Fibroblast of skin of abdomen (primary cell): Measurements from ENCODE around the gene PCCB. TPM values are rescaled to one million over a fixed set of nuclear protein-coding genes. Genes with fewer than 3 reads are reported as not detected.
A peak's percentile ranks its signal among the peaks of the same experiment; 100 is the strongest.
"Not testable (repeated sequence)": the region's sequence is repeated elsewhere in the genome, so short reads cannot be mapped to it uniquely, and the experiment has no call there.

ENCODE experiments used
- DNase-seq: peaks from one replicate; pipeline ENCODE4 v3.0.0-alpha.2; 2013
- polyA plus RNA-seq, 2 experiments: library from polyadenylated mRNA; unstranded; fragments of 120-200 nt; gene quantifications; one replicate each; pipeline ENCODE4 v1.2.1, GENCODE V29; 2013; ENCODE audit not compliant: insufficient read length in 2 of 2

PCCB gene
- 43.7 TPM for polyA plus RNA-seq (2013, experiment 1 of 2; ENCODE audit: insufficient read length)
- 37.9 TPM for polyA plus RNA-seq (2013, experiment 2 of 2; ENCODE audit: insufficient read length)

DNA sequence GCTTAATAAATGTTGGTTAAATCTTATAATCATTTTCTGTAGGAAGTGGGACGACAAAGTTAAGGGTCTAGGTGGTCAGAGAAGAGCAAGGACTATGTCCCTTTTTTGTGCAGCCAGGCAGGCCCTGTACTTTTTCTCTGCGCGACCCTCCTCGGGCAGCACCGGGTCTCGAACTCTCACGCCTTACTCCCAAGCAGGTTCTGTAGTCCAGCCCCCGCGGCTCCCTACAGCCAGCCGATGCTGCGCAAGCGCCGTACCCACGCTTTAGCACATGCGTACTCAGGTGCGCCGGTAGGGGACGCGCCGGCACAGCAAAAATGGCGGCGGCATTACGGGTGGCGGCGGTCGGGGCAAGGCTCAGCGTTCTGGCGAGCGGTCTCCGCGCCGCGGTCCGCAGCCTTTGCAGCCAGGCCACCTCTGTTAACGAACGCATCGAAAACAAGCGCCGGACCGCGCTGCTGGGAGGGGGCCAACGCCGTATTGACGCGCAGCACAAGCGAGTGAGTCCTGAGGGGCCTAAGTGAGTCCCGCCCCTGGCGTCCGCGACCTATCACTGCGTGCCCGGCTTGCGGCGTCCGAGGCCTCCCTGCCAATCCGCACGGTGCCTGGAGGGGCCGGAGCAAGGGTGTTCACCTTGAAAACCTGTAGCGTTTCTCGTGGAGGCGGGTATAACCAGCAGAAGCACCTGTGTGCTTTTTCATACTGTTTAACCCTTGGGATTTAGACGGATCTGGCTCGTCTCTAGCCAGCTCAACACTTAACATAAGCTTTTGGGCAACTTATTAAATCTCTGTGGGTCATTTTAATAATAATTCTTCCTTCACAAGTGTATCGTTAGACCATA, at the start of gene PCCB:
TSS of gene PCCB (plus strand) at position 282 of the 844 bp plus-strand sequence. CDS start at position 318, 36 bp downstream.
- peak; percentile 93 for DNase-seq

GRCh38 chr3:136207489-136208115, 42.5 kb upstream of the PCCB start:
- DNase-seq, result no peak

DNA sequence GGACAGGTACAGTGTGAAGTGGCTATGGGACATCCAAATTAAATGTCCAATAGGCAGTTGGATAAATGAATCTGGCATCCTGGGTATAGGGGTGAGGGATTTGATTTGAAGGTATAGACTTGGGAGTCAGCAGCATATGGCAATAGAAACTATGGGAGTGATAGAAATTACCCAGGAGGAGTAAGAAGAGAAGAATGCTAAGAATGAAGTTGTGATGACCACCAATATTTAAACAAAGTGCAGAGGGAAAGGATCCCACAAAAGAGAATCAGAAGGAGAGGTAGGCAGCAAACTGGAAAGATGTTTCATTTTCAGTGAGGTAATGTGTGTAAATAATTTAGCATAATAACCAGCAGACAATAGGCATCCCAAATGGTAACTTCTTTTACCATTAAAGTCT, 40.2 kb upstream of the PCCB start:
- peak; percentile 71 for DNase-seq

DNA sequence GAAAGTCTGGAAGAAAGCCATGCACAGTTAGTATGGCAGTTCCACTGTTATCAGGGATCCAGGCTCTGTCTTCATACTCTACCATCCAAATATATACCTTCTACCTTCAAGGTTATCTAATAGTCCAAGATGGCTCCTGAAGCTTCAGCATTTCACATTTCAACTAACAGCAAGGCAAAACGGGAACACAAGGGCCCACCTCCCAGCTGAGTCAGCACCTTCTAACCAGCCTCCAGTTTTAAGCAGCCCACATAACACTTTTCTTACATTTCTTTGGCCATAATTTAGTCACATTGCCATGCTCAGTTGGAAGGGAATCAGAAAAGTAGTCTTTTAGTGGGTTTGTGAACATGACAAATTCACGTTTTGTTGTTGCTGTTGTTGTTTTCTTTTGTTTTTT, 38.6 kb upstream of the PCCB start:
- no peak for DNase-seq

DNA sequence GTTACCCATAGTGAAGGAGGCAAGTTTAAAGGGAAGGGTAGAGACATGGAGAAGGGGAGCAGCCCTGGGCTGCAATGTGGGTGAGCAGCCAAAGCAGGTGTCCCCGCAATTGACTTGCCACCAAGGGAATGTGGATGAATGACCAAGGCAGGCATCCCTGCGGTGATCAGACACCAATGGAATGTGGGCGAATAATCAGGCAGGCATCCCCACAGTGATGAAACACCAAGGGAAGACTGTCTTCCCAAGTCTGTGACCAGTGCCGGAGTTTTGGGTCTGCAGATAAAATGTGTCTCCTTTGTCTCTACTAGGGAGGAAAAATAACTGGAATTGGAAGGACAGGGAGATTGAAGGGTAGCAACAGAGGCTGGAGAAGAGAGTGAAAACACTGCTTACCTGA, 27.4 kb upstream of the PCCB start:
- DNase-seq, result not testable (repeated sequence)

- DNase-seq, result no peak
Measured at GRCh38 chr3:136232413-136232812, 17.7 kb upstream of the PCCB start.

- DNase-seq, result no peak
Measured at GRCh38 chr3:136235545-136235944, 14.6 kb upstream of the PCCB start.

- no peak for DNase-seq
Measured at GRCh38 chr3:136236109-136236508, 14.0 kb upstream of the PCCB start.

- no peak for DNase-seq
Measured at GRCh38 chr3:136237103-136237502, 13.0 kb upstream of the PCCB start.

DNA sequence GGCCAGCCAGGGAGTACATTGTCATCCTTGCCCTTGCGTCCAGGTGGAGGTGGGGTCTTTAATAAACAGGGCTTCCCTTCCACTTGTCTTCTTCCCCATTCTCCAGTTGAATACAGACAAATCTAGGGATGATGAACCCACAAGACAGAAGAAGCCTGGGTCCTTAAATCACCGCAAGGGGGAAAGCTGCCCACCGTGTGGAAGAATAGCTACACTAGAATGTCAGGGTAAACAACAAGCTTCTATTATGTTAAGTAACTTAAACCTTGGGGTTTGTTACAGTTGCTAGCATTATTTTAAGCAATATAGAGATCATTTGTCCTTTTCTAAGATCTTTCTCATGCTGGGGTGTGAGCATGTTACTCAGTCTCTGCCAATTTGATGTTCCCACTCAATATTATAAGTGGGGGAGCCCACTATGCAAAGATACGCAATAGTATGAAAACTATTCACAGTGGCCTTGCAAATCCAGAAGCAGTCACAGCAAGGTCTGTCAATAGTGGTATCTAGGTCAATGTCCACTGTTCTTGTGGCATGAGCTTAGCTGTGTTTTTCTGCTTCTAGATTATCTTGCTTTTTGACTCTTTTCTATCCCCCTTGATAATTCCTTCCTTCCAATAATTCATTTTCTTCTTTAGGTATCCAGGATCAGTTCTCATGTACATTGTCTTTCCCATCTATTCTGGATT, 12.0 kb upstream of the PCCB start:
- DNase-seq, result no peak

- no peak for DNase-seq
Measured at GRCh38 chr3:136239094-136239493, 11.0 kb upstream of the PCCB start.

DNA sequence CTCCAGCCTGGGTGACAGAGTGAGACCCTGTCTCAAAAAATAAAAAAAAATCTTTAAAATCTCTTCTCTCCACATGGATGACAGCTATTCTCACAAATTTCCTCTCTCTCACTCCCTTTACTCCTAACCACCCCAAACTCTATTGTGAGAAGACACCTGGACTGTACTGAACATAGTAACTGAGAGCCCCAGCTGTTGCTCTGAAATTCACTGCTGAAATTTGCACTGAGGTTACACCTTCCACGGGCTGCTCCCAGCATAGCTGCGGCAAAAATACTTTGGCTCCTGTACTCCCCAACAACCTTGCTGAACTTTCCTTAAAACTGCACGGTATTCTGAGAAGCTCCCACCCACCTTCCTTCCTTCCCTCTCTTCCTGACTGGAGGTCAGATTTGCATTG, 4.4 kb upstream of the PCCB start:
- DNase-seq, result no peak

DNA sequence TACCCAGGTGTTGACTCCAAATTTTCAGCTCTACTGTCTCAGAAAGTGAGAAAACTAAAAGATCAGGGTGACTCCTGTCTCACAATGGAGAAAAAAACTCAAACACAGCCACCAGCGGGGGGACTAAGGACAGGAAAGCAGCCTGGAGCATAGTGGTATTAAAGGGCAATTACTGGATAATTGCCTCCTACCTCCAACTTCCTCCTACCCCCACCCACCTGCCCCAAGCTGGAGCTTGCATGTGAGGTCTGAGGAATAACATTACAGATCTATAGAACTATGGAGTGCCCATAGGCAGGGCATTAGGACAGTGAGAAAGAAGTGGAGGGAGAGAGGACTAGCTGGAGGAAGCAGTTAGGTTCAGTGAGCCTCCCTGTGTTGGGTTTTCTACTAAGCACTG, 2.7 kb upstream of the PCCB start:
- DNase-seq, result no peak

DNA sequence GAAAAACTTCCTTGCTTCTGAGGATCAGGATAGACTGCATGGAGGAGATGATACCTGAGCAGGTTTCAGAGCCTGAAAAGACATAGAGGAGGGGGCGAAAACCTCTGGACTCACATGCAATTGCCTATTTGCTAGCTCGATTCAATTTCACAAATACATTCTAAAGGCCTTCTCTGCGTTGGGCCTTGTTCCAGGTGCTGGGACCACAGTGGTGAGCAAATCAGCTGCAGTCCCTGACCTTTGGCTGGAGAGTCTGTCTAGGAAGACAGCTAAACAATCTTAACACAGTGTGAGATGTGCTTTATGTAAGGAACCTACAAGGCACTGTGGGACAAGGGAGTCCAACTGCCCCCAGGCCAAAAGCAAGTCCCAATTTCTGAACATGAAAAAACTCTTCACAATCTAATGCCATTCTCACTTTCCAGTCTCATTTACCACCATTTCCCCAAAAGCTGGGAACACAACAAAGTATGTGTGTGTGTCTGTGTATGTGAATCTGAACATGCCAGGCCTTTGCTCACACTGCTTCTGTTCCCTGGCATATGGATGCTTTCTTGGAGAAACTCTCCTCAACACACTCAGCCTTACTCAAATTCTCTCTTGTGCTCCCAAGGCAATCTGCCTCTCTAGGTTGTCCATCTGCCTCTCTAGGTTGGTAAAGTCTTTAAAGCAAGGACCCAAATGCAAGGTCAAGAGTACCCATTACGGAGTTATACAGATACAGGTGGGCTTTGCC, 2.1 kb upstream of the PCCB start:
- no peak for DNase-seq

DNA sequence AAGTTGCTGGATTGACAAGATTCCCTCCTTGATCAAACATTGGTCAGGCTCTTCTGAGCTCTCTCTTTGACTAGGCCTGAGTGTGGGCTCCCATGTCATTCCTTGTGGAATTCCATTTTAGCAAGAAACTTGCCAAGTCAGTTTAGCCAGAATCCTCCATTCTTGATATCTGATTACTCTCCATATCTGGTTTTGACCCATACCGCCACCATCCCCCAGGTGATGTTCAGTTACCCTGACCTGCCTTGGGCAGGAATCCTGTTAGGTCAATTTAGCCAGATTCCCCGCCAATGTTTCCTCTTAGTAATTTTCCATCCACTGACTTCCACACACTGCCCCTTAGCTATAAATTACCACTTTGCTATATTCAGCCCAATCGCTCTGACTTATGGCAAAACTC, 1.0 kb upstream of the PCCB start:
- no peak for DNase-seq

DNA sequence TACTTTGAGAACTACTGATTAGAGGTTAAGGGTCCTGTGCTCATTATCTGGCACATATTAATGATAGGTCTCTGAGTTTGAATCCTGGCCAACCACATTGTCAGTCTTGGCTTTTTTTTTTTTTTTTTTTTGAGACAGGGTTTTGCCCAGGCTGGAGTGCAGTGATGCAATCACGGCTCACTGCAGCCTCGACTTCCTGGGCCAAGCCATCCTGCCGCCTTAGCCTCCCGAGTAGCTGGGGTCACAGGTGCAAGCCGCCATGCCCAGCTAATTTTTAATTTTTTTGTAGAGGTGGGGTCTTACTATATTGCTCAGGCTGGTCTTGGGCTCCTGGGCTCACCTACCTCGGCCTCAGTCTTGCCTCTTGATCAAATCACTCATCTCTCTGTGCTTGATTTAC, 547 bp upstream of the PCCB start:
- no peak for DNase-seq

- peak; percentile 33 for DNase-seq
Measured at GRCh38 chr3:136250903-136251460, 842 bp downstream of the PCCB start.

DNA sequence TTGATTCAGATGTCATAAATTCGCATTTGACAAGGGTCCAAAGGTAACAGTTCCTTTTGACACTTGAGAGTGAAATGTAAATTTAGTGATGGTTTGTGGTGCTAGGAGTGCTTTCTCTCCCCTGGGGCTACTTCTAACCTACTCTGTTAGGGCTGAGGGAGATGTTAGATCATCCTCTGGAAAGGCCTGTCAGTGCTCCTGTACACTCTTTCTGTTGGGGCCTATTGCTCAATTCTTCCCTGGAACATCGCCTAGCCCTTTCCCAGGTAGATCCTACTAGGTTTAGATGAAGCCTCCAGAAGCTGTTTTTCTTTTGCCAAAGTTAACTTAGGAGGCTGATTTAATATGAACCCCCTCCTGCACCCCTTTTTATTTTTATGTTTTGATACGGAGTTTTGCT, 1.4 kb downstream of the PCCB start:
- DNase-seq, result no peak

GRCh38 chr3:136255672-136256406, 5.7 kb downstream of the PCCB start:
- DNase-seq, result no peak

DNA sequence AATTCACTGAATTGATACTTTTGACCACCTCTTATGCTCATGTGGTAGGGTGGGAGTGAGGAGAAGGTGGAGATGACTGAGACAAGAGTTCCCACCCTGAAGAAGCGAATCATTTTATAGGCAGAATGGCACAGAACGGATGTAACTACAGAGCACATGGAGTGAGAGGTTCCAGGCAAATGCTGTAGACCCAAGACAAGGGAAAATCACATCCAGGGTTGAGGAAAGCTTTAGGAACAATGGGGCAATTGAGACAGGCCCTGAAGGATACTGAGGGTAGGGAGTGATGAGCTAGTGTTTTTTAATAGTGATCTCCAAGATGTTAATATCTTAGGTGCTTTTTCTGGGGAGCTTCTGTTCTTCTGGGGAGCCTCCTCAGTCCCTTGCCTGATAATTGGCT, 8.1 kb downstream of the PCCB start:
- DNase-seq, result no peak

- no peak for DNase-seq
Measured at GRCh38 chr3:136261826-136262225, 11.7 kb downstream of the PCCB start.

- DNase-seq, result no peak
Measured at GRCh38 chr3:136262559-136262958, 12.4 kb downstream of the PCCB start.
